H9 (cell line): ENCODE measurements around the gene TMEM131. TPM values are rescaled to one million over a fixed set of nuclear protein-coding genes. Genes with fewer than 3 reads are reported as not detected.

Experiments used
- DNase-seq: peaks from one replicate; pipeline ENCODE4 v3.0.0-alpha.2; 2017
- H2AFZ ChIP-seq: one replicate; pipeline ENCODE4 v1.6.1; 2013; ENCODE audit warnings: mild to moderate bottlenecking, low read length, control low read depth, moderate library complexity
- H2AK5ac ChIP-seq: 2 replicates; pipeline ENCODE4 v1.6.1; 2013; ENCODE audit warnings: low read length, control low read depth, mixed read lengths; ENCODE audit not compliant: insufficient read length
- H2BK120ac ChIP-seq: one replicate; pipeline ENCODE4 v1.6.1; 2013; ENCODE audit warnings: low read depth, mild to moderate bottlenecking, low read length, control low read depth, inconsistent platforms; ENCODE audit not compliant: poor library complexity, severe bottlenecking
- H2BK12ac ChIP-seq: 2 replicates; pipeline ENCODE4 v1.6.1; 2013; ENCODE audit warnings: low read length, control low read depth, mixed read lengths, low read depth; ENCODE audit not compliant: insufficient read length
- H2BK15ac ChIP-seq: 2 replicates; pipeline ENCODE4 v1.6.1; 2013; ENCODE audit warnings: low read depth, low read length, control low read depth
- H2BK20ac ChIP-seq: one replicate; pipeline ENCODE4 v1.6.1; 2013; ENCODE audit warnings: low read depth, mild to moderate bottlenecking, low read length, control low read depth, inconsistent platforms; ENCODE audit not compliant: poor library complexity, severe bottlenecking
- H2BK5ac ChIP-seq: 2 replicates; pipeline ENCODE4 v1.6.1; 2013; ENCODE audit warnings: low read length, control low read depth, mixed read lengths; ENCODE audit not compliant: insufficient read length
- H3K14ac ChIP-seq: 2 replicates; pipeline ENCODE4 v1.6.1; 2013; ENCODE audit warnings: low read length, control low read depth; ENCODE audit not compliant: insufficient read depth
- H3K18ac ChIP-seq: 2 replicates; pipeline ENCODE4 v1.6.1; 2013; ENCODE audit warnings: low read depth, mild to moderate bottlenecking, mixed read lengths, low read length, control low read depth; ENCODE audit not compliant: insufficient read length
- H3K23ac ChIP-seq: 2 replicates; pipeline ENCODE4 v1.6.1; 2013; ENCODE audit warnings: low read length, control low read depth, mixed read lengths, low read depth; ENCODE audit not compliant: insufficient read length
- H3K23me2 ChIP-seq: 2 replicates; pipeline ENCODE4 v1.6.1; 2013; ENCODE audit warnings: low read depth, mild to moderate bottlenecking, mixed read lengths, low read length, control low read depth; ENCODE audit not compliant: insufficient read length, poor library complexity, severe bottlenecking
- H3K27ac ChIP-seq: 2 replicates; pipeline ENCODE4 v1.5.1; 2013; ENCODE audit warnings: low read length, control low read depth, mixed read lengths, low read depth; ENCODE audit not compliant: insufficient read length
- H3K27me3 ChIP-seq: 2 replicates; pipeline ENCODE4 v1.6.1; 2013; ENCODE audit warnings: low read length, control low read depth, inconsistent platforms; ENCODE audit not compliant: insufficient read depth
- H3K4ac ChIP-seq: 2 replicates; pipeline ENCODE4 v1.6.1; 2013; ENCODE audit warnings: low read depth, mild to moderate bottlenecking, control low read depth, inconsistent platforms, low read length, moderate library complexity
- H3K4me1 ChIP-seq: 2 replicates; pipeline ENCODE4 v1.6.1; 2013; ENCODE audit warnings: low read length, control low read depth, inconsistent platforms; ENCODE audit not compliant: insufficient read depth
- H3K4me2 ChIP-seq: 2 replicates; pipeline ENCODE4 v1.6.1; 2013; ENCODE audit warnings: low read length, control low read depth, mixed read lengths; ENCODE audit not compliant: insufficient read length, insufficient read depth
- H3K56ac ChIP-seq: 2 replicates; pipeline ENCODE4 v1.6.1; 2013; ENCODE audit warnings: low read depth, mild to moderate bottlenecking, mixed read lengths, low read length, control low read depth; ENCODE audit not compliant: insufficient read length
- H3K79me1 ChIP-seq: 2 replicates; pipeline ENCODE4 v1.6.1; 2013; ENCODE audit warnings: low read depth, mild to moderate bottlenecking, moderate library complexity, low read length, control low read depth, inconsistent platforms; ENCODE audit not compliant: insufficient read depth, poor library complexity, severe bottlenecking
- H3K79me2 ChIP-seq: 2 replicates; pipeline ENCODE4 v1.6.1; 2013; ENCODE audit warnings: low read length, control low read depth, inconsistent platforms; ENCODE audit not compliant: insufficient read depth
- H3K9ac ChIP-seq: 2 replicates; pipeline ENCODE4 v1.6.1; 2013; ENCODE audit warnings: low read length, control low read depth, mixed read lengths; ENCODE audit not compliant: insufficient read length; ENCODE audit errors: extremely low read depth
- H3K9me3 ChIP-seq: one replicate; pipeline ENCODE4 v1.6.1; 2013; ENCODE audit warnings: low read depth, low read length, inconsistent platforms; ENCODE audit not compliant: control insufficient read depth
- H3T11ph ChIP-seq: one replicate; pipeline ENCODE4 v1.6.1; 2013; ENCODE audit warnings: mild to moderate bottlenecking, low read length, control low read depth, inconsistent platforms
- H4K20me1 ChIP-seq: one replicate; pipeline ENCODE4 v1.6.1; 2013; ENCODE audit not compliant: control insufficient read depth, insufficient read length, insufficient read depth
- H4K5ac ChIP-seq: 2 replicates; pipeline ENCODE4 v1.6.1; 2013; ENCODE audit warnings: low read depth, mild to moderate bottlenecking, mixed read lengths, low read length, control low read depth; ENCODE audit not compliant: insufficient read length
- H4K8ac ChIP-seq: replicated peaks from 2 replicates; pipeline ENCODE4 v1.6.1; 2013; ENCODE audit warnings: low read length, control low read depth, mixed read lengths, low read depth; ENCODE audit not compliant: insufficient read length
- H4K91ac ChIP-seq: 2 replicates; pipeline ENCODE4 v1.6.1; 2013; ENCODE audit warnings: low read depth, mild to moderate bottlenecking, moderate library complexity, mixed read lengths, low read length, control low read depth; ENCODE audit not compliant: insufficient read length
- H3K27ac Mint-ChIP-seq, 3 experiments: 2 replicates in 2 of 3; 3 replicates in 1 of 3; pipeline ENCODE4 v1.8.0; 2020 to 2021; ENCODE audit warnings: mixed read lengths in 3 of 3, mild to moderate bottlenecking in 1 of 3, moderate library complexity in 1 of 3
- H3K27me3 Mint-ChIP-seq: 2 replicates; pipeline ENCODE4 v1.8.0; 2021; ENCODE audit warnings: low read depth, mild to moderate bottlenecking, moderate library complexity, mixed read lengths
- H3K36me3 Mint-ChIP-seq, 3 experiments: 2 replicates in 2 of 3; 3 replicates in 1 of 3; pipeline ENCODE4 v1.8.0; 2020 to 2021; ENCODE audit warnings: low read depth in 3 of 3, mixed read lengths in 3 of 3; ENCODE audit not compliant: insufficient read depth in 1 of 3
- H3K4me1 Mint-ChIP-seq, 2 experiments: 2 replicates each; pipeline ENCODE4 v1.8.0; 2020; ENCODE audit warnings: mixed read lengths in 2 of 2
- H3K4me3 Mint-ChIP-seq, 2 experiments: 2 replicates in 1 of 2; 3 replicates in 1 of 2; pipeline ENCODE4 v1.8.0; 2020 to 2021; ENCODE audit warnings: mild to moderate bottlenecking in 2 of 2, mixed read lengths in 2 of 2, moderate library complexity in 1 of 2
- H3K9me3 Mint-ChIP-seq, 2 experiments: 2 replicates in 1 of 2; 3 replicates in 1 of 2; pipeline ENCODE4 v1.8.0; 2020; ENCODE audit warnings: mild to moderate bottlenecking in 2 of 2, mixed read lengths in 2 of 2, moderate library complexity in 1 of 2
- CTCF ChIP-seq: fragments of 200-600 bp; sonication (generic); conservative IDR thresholded peaks from 3 replicates; pipeline ENCODE4 v1.8.0; 2021; ENCODE audit warnings: antibody characterized with exemption, mild to moderate bottlenecking
- WGBS: extraction: QIAGEN DNeasy Blood & Tissue Kit; methylation state at CpG from one replicate; pipeline ENCODE4 v1.1.7; 2013; ENCODE audit warnings: missing lambda C conversion rate, low lambda C conversion rate, mixed read lengths; ENCODE audit not compliant: insufficient read length; ENCODE audit errors: extremely low coverage; 5-methylcytosine and 5-hydroxymethylcytosine counted together
- total RNA-seq: library from RNA; stranded (reverse); gene quantifications from 2 replicates; pipeline ENCODE4 v1.2.1, GENCODE V29; 2021

The TMEM131 gene
- total RNA-seq, 1 experiment from 2014 or later, result 20.9 TPM

DNA sequence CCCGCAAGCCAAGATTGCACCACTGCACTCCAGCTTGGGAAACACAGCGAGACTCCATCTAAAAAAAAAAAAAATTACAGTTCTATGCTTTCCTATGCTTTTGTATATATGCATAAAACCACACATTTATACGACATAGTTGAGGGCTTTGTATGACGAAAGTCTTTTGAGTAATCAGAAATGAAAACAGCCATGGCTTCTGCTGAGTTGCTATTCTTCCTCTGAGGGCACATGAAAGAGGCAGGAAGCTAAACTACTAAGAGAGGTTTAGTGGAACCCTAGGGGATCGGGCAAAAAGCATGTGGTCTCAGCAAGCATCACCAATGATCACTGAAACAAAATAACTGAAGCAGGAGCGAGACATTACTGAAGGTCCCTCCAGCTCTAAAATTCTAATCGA, 182.8 kb downstream of the TMEM131 start:
- no peak overlapping the region for H3K9ac ChIP-seq
- H2AK5ac ChIP-seq, result no peak overlapping the region
- no peaks in the 10 kb centered on the region for H3K79me2 ChIP-seq
- no peaks in the 10 kb centered on the region for H3K27me3 ChIP-seq
- H3K23ac ChIP-seq, result no peak overlapping the region
- H3K56ac ChIP-seq, result no peak overlapping the region
- no peak for DNase-seq
- H4K91ac ChIP-seq, result no peak overlapping the region
- Mint-ChIP-seq H3K36me3 (peaks cover 0 to 12% (median 10%) of the 10 kb centered on the region in 3 experiments; a peak in 5 of 7 replicates), H3K27me3 (no peaks in the 10 kb centered on the region), H3K9me3 (no peaks in the 10 kb centered on the region), H3K4me3 (no peak overlapping the region), H3K27ac (no peak overlapping the region), H3K4me1 (peaks cover 0 to 14% of the 10 kb centered on the region in 2 experiments)
- no peak overlapping the region for H2AFZ ChIP-seq
- no peak overlapping the region for H2BK120ac ChIP-seq
- no peak overlapping the region for H3K27ac ChIP-seq
- no peak overlapping the region for H3K4me2 ChIP-seq
- TF ChIP-seq CTCF, result no peak
- no CpG with 5 or more reads among the region's 7 CpGs for WGBS
- no peak overlapping the region for H4K8ac ChIP-seq
- no peak overlapping the region for H4K5ac ChIP-seq
- H3K4ac ChIP-seq, result no peak overlapping the region
- no peak overlapping the region for H2BK12ac ChIP-seq
- no peaks in the 10 kb centered on the region for H3K23me2 ChIP-seq
- H4K20me1 ChIP-seq, result no peaks in the 10 kb centered on the region
- no peak overlapping the region for H3T11ph ChIP-seq
- H2BK20ac ChIP-seq, result no peak overlapping the region
- no peak overlapping the region for H3K14ac ChIP-seq
- no peaks in the 10 kb centered on the region for H3K79me1 ChIP-seq
- no peak overlapping the region for H2BK5ac ChIP-seq
- no peak overlapping the region for H3K18ac ChIP-seq
- no peak overlapping the region for H2BK15ac ChIP-seq
- no peaks in the 10 kb centered on the region for H3K9me3 ChIP-seq
- H3K4me1 ChIP-seq, result no peaks in the 10 kb centered on the region
